Adrenal gland (tissue), 12 donors: ENCODE results near the gene MUC5B. TPM values are rescaled to one million over a fixed set of nuclear protein-coding genes. Genes with fewer than 3 reads are reported as not detected.

Experiments used
- DNase-seq, 7 donors: peaks; one replicate each; pipeline ENCODE4 v3.0.0-alpha.2; 2019 to 2020
- H3K27ac ChIP-seq, 5 donors: fragments of 200-600 bp; sonication (generic) in 4 of 5; 1 replicate in 3 of 5; 2 replicates in 2 of 5; pipeline versions ENCODE4 v1.5.1 to v1.8.0; 2016 to 2020; ENCODE audit warnings: mild to moderate bottlenecking in 1 of 5
- H3K27me3 ChIP-seq: fragments of 200-600 bp; 2 replicates; pipeline ENCODE4 v1.8.0; 2021
- H3K36me3 ChIP-seq, 2 donors: fragments of 200-600 bp; replicated peaks in 1 of 2; 1 replicate in 1 of 2; 2 replicates in 1 of 2; pipeline versions ENCODE4 v1.5.1 to v1.8.0; 2018 to 2022
- H3K4me1 ChIP-seq, 2 donors: fragments of 200-600 bp; replicated peaks in 1 of 2; 1 replicate in 1 of 2; 2 replicates in 1 of 2; pipeline versions ENCODE4 v1.5.1 to v1.8.0; 2018 to 2021
- H3K4me3 ChIP-seq, 4 donors: fragments of 200-600 bp; sonication (generic) in 3 of 4; one replicate each; pipeline ENCODE4 v1.5.1; 2016 to 2018
- H3K9me3 ChIP-seq, 3 donors: fragments of 200-600 bp; sonication (generic) in 1 of 3; replicated peaks in 1 of 3; 1 replicate in 2 of 3; 2 replicates in 1 of 3; pipeline versions ENCODE4 v1.5.1 to v1.8.0; 2016 to 2021
- POLR2A ChIP-seq, 2 donors: fragments of 450-650 bp; IDR thresholded peaks; one replicate each; pipeline ENCODE4 v1.6.1; 2017; ENCODE audit warnings: antibody characterized with exemption in 2 of 2, mild to moderate bottlenecking in 2 of 2, moderate library complexity in 1 of 2
- WGBS, 4 donors: extraction: QIAGEN DNeasy Blood & Tissue Kit in 2 of 4; methylation state at CpG; one replicate each; pipeline versions ENCODE4 v1.1.5 to v1.1.7; 2013 to 2017; 5-methylcytosine and 5-hydroxymethylcytosine counted together
- intact Hi-C, 2 donors: fragments of 100-400 bp; cut with DNase I; formaldehyde crosslinking; loops; one replicate each; pipeline versions ENCODE4 v1.14.1 to v1.15.0; 2022 to 2023
- polyA plus RNA-seq, 3 donors: library from polyadenylated mRNA; stranded (reverse); fragments of 200-250 nt in 2 of 3; fragments of 350-450 nt in 1 of 3; fragmentation: Illumina TruSeq in 1 of 3; extraction: RNeasy Lipid Tissue Mini Kit (QIAGEN cat#74804) in 1 of 3; gene quantifications; one replicate each; pipeline ENCODE4 v1.2.3, GENCODE V29; 2013 to 2014
- total RNA-seq, 9 donors: library from RNA; depleted of rRNA in 4 of 9; stranded (reverse); fragments of >200 nt in 4 of 9; fragments of 120-200 nt in 1 of 9; fragmentation: NEBNext Ultra II Directional in 1 of 9; extraction: Animal tissue kit (Norgen Biotek cat#: 25700) in 1 of 9; gene quantifications; one replicate each; pipeline versions ENCODE4 v1.1.0 to v1.2.4, GENCODE V29; 2013 to 2023
- TF ChIP-seq, protein P1 (sequence below), 6 experiments: fragments of 450-650 bp in 4 of 6; fragments of 200-600 bp in 2 of 6; sonication (generic) in 1 of 6; IDR thresholded peaks; 1 replicate in 5 of 6; 2 replicates in 1 of 6; pipeline versions ENCODE4 v1.5.1 to v1.8.0; 2016 to 2021; ENCODE audit warnings: antibody characterized with exemption in 6 of 6, mild to moderate bottlenecking in 2 of 6, moderate library complexity in 1 of 6
- donor health status: healthy with polysubstance abuse.
- donor health status: Bipolar disorder and iron deficiency.
- donor health status: DM: yes; HTN: yes; CAD: no.
- donor health status: DM: no; HTN: no; CAD: no.
- donor health status: DM: no; HTN: no; CAD: no.
- donor health status: DM: yes; HTN: yes; CAD: no.

The MUC5B gene
- total and polyA plus RNA-seq, 12 donors, result under 0.01 to 0.95 (median 0.70) TPM; not detected in 7

DNA sequence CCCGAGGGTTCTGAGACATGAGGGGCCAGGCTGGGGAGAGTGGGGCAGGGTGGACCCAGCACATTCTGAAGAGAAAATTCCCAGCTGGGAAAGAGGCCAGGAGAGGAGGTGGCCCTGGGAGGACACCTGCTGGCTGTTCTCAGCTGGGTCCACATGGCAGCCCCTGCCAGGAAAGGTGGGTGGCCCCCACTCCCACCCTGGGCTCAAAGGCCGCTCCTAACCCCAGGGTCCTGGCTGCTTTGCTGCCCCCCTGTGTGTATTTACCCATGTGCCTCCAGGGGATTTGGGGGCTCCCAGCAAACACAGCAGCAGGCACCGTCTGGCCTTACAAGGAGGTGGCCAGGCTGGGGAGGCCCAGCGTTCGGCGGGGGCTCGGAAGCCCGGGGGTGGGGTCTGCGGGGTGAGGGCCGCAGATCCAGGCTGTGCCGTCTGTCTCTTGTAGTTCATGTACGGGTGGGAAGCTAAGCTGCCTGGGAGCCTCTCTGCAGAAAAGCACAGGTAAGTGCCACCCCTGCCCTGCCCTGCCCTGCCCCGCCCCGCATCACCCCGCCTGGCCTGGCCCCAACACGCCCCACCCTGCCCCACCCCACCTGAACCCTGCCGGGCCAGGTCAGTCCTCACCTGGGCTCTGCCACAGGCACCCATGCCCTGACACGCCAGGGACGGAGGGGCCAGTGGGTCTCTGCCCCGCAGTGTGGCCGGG is 10.6 kb downstream of the MUC5B start:
- TF ChIP-seq, protein P1, sequence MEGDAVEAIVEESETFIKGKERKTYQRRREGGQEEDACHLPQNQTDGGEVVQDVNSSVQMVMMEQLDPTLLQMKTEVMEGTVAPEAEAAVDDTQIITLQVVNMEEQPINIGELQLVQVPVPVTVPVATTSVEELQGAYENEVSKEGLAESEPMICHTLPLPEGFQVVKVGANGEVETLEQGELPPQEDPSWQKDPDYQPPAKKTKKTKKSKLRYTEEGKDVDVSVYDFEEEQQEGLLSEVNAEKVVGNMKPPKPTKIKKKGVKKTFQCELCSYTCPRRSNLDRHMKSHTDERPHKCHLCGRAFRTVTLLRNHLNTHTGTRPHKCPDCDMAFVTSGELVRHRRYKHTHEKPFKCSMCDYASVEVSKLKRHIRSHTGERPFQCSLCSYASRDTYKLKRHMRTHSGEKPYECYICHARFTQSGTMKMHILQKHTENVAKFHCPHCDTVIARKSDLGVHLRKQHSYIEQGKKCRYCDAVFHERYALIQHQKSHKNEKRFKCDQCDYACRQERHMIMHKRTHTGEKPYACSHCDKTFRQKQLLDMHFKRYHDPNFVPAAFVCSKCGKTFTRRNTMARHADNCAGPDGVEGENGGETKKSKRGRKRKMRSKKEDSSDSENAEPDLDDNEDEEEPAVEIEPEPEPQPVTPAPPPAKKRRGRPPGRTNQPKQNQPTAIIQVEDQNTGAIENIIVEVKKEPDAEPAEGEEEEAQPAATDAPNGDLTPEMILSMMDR (IDR thresholded peaks at IDR 0.05), result no peak
- no peak for TF ChIP-seq POLR2A (IDR thresholded peaks at IDR 0.05)
- Histone ChIP-seq H3K27me3 (no peaks in the 10 kb centered on the region), H3K36me3 (no peaks in the 10 kb centered on the region), H3K4me1 (no peaks in the 10 kb centered on the region), H3K9me3 (no peaks in the 10 kb centered on the region), H3K27ac (no peak overlapping the region), H3K4me3 (no peak overlapping the region)
- intact Hi-C loops, result no loop called here
- WGBS, 4 donors, result 61 to 74% (median 68%) methylated on average over 8 to 21 of the region's 21 CpGs
- peak in 1 of 7 donors; percentile 7 for DNase-seq

DNA sequence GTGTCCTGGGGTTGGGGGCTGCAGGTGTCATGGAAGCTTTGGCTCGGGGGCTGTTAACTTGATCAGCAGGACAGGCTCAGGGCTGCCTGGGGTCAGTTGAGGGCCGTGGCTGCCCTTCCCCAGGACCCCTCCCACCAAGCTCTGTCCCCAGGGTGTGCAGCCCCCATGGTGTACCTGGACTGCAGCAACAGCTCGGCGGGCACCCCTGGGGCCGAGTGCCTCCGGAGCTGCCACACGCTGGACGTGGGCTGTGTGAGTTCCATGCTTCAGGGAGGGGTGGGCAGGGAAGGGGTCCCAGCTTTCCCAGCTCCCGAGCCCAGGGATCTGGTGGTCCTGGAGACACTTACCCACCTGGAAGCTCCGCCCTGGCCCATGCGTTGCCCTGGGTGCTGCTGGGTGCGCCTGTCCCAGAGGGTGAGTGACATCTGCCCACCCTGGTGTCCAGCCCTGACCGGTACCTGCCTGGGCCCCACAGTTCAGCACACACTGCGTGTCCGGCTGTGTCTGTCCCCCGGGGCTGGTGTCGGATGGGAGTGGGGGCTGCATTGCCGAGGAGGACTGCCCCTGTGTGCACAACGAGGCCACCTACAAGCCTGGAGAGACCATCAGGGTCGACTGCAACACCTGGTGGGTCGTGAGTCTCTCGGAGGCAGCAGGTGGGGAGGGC is 11.3 kb downstream of the MUC5B start:
- no peaks in the 10 kb centered on the region for H3K36me3 ChIP-seq
- intact Hi-C loops, result no loop called here
- no peaks in the 10 kb centered on the region for H3K4me1 ChIP-seq
- H3K9me3 ChIP-seq, result no peaks in the 10 kb centered on the region
- no peak for TF ChIP-seq POLR2A (IDR thresholded peaks at IDR 0.05)
- TF ChIP-seq, protein P1 (IDR thresholded peaks at IDR 0.05), result no peak
- no peak overlapping the region for H3K27ac ChIP-seq
- WGBS, 4 donors, result 68 to 87% (median 71%) methylated on average over 3 to 22 of the region's 22 CpGs
- no peak overlapping the region for H3K4me3 ChIP-seq
- H3K27me3 ChIP-seq, result no peaks in the 10 kb centered on the region
- peak in 1 of 7 donors; percentile 3 for DNase-seq

DNA sequence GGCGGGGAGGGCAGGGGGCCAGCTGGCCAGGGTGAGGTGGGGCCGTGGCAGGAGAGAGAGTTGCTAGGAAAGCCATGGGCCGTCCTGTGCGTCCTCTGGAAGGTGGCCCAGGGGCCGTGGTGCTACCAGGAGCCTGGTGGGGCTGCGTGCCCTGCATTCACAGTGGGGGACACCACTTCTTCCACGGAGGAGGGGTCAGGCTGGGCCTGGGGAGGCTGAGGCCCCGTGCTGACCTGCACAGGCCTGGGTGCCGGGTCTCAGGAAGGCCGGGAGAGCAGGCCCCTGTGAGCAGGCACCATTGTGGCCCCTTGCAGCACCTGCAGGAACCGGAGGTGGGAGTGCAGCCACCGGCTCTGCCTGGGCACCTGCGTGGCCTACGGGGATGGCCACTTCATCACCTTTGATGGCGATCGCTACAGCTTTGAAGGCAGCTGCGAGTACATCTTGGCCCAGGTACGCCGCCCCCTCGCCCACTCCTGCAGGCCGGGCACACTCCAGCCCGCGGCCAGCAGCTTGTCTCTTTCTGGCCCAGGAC is 12.0 kb downstream of the MUC5B start:
- intact Hi-C loops, result no loop called here
- Histone ChIP-seq H3K4me3 (no peak overlapping the region), H3K9me3 (no peaks in the 10 kb centered on the region), H3K4me1 (no peaks in the 10 kb centered on the region), H3K36me3 (no peaks in the 10 kb centered on the region), H3K27ac (no peak overlapping the region), H3K27me3 (no peaks in the 10 kb centered on the region)
- no peak for TF ChIP-seq POLR2A (IDR thresholded peaks at IDR 0.05)
- TF ChIP-seq, protein P1 (IDR thresholded peaks at IDR 0.05), result no peak
- 74 to 87% (median 82%) methylated on average over 5 to 23 of the region's 23 CpGs for WGBS, 4 donors
- DNase-seq, result peak in 1 of 7 donors; percentile 6

DNA sequence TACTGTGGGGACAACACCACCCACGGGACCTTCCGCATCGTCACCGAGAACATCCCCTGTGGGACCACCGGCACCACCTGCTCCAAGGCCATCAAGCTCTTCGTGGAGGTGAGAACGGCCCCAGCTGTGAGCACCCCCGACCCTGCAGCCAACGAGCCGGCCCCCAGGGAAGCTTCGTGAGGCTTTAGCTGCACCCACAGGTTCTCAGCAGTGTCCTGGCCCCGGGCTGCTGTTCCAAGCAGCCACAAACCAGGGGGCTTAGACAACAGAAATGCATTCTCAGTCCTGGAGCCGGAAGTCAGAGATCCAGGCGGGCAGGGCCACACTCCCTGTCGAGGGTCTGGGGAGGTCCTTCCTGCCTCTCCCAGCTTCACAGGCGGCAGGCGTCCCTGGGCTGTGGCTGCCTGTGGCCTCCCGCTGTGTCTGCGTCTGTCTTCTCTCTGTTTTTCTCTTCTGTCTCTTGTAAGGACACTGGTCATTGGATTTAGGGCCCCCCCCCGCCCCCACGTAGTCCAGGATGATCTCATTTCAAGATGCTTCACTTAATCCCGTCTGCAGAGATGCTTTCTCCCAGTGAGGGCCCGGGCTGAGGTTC is 12.5 kb downstream of the MUC5B start:
- H3K27ac ChIP-seq, result no peak overlapping the region
- peak in 1 of 7 donors; percentile 4 for DNase-seq
- H3K4me1 ChIP-seq, result no peaks in the 10 kb centered on the region
- no peaks in the 10 kb centered on the region for H3K9me3 ChIP-seq
- H3K27me3 ChIP-seq, result no peaks in the 10 kb centered on the region
- intact Hi-C loops, result no loop called here
- 73 to 76% (median 74%) methylated on average over 15 to 23 of the region's 23 CpGs for WGBS, 4 donors
- no peak overlapping the region for H3K4me3 ChIP-seq
- TF ChIP-seq, protein P1 (IDR thresholded peaks at IDR 0.05), result no peak
- TF ChIP-seq POLR2A (IDR thresholded peaks at IDR 0.05), result no peak
- no peaks in the 10 kb centered on the region for H3K36me3 ChIP-seq
